Stomach (tissue), 4 donors: ENCODE measurements around the gene MAP3K12.

Experiments used
- CTCF ChIP-seq, 7 experiments: fragments of 450-650 bp in 4 of 7; fragments of 200-600 bp in 3 of 7; sonication (generic) in 3 of 7; IDR thresholded peaks; one replicate each; pipeline ENCODE4 v1.5.1; 2016 to 2019; ENCODE audit warnings: antibody characterized with exemption in 7 of 7, control low read depth in 2 of 7, mild to moderate bottlenecking in 1 of 7
- EP300 ChIP-seq: sonication (generic); formaldehyde crosslinking; IDR thresholded peaks from one replicate; pipeline ENCODE4 v1.6.1; 2017; ENCODE audit warnings: antibody characterized with exemption
- POLR2A ChIP-seq, 4 donors: fragments of 450-650 bp; IDR thresholded peaks; one replicate each; pipeline ENCODE4 v1.6.1; 2016; ENCODE audit warnings: antibody characterized with exemption in 4 of 4, control low read depth in 2 of 4, mild to moderate bottlenecking in 1 of 4, moderate library complexity in 1 of 4

- TF ChIP-seq EP300 (no peak), CTCF (IDR thresholded peaks at IDR 0.05) (no peak), POLR2A (IDR thresholded peaks at IDR 0.05) (no peak)
Measured at GRCh38 chr12:53468282-53468681, 31.0 kb downstream of the MAP3K12 start.
